BLaER1 (cell line): ENCODE data around the gene ST3GAL3.

Experiments used
- H3K27ac ChIP-seq: shearing (Covaris generic); formaldehyde crosslinking; 2 replicates; pipeline ENCODE4 v1.8.1; 2022
- H3K27me3 ChIP-seq: shearing (Covaris generic); formaldehyde crosslinking; 2 replicates; pipeline ENCODE4 v1.8.1; 2022
- H3K36me3 ChIP-seq: shearing (Covaris generic); formaldehyde crosslinking; 2 replicates; pipeline ENCODE4 v1.8.1; 2022
- H3K4me1 ChIP-seq: shearing (Covaris generic); formaldehyde crosslinking; 2 replicates; pipeline ENCODE4 v1.8.1; 2022
- H3K4me2 ChIP-seq: shearing (Covaris generic); formaldehyde crosslinking; 2 replicates; pipeline ENCODE4 v1.8.1; 2022
- H3K4me3 ChIP-seq: shearing (Covaris generic); formaldehyde crosslinking; 2 replicates; pipeline ENCODE4 v1.8.1; 2022
- H3K9ac ChIP-seq: shearing (Covaris generic); formaldehyde crosslinking; 2 replicates; pipeline ENCODE4 v1.8.1; 2022
- H3K9me3 ChIP-seq: shearing (Covaris generic); formaldehyde crosslinking; 2 replicates; pipeline ENCODE4 v1.8.1; 2022
- H4K20me1 ChIP-seq: shearing (Covaris generic); formaldehyde crosslinking; 2 replicates; pipeline ENCODE4 v1.8.1; 2022
- Cebpa-rat ChIP-seq: shearing (Covaris generic); IDR thresholded peaks from 2 replicates; pipeline ENCODE4 v1.8.1; 2022

ST3GAL3 gene

GRCh38 chr1:43930168-43930948 is 223.0 kb downstream of the ST3GAL3 start:
- no peak for TF ChIP-seq Cebpa-rat
- H3K36me3 ChIP-seq: peaks cover 29% of the 10 kb centered on the region
- H3K4me1 ChIP-seq: peaks cover 36% of the 10 kb centered on the region
- H4K20me1 ChIP-seq: peaks cover 19% of the 10 kb centered on the region
- H3K27ac ChIP-seq: no peak overlapping the region
- no peak overlapping the region for H3K4me2 ChIP-seq
- H3K27me3 ChIP-seq: peaks cover 35% of the 10 kb centered on the region
- no peak overlapping the region for H3K9ac ChIP-seq
- H3K9me3 ChIP-seq: no peaks in the 10 kb centered on the region
- H3K4me3 ChIP-seq: no peak overlapping the region

DNA sequence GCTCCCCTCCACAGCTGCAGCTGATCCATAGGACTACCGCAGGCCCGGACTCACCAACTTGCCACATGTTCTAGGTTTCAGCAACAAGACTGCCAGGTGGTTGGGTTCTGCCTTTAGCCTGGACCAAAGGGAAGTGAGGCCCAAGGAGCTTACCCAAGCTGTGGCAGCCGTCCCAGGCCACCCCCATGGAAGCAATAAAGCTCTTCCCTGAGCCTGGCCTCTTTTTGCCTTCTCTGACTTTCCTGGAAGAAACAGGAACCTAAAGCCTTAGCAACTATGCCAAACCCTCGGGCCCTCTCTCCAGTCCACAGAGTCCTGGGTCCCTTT is 223.6 kb downstream of the ST3GAL3 start:
- H3K9ac ChIP-seq: no peak overlapping the region
- H4K20me1 ChIP-seq: peaks cover 24% of the 10 kb centered on the region
- no peak for TF ChIP-seq Cebpa-rat
- peaks cover 41% of the 10 kb centered on the region for H3K27me3 ChIP-seq
- no peak overlapping the region for H3K27ac ChIP-seq
- H3K36me3 ChIP-seq: peaks cover 23% of the 10 kb centered on the region
- H3K9me3 ChIP-seq: no peaks in the 10 kb centered on the region
- H3K4me1 ChIP-seq: peaks cover 39% of the 10 kb centered on the region
- H3K4me2 ChIP-seq: no peak overlapping the region
- H3K4me3 ChIP-seq: no peak overlapping the region

GRCh38 chr1:43931711-43932660 is 224.7 kb downstream of the ST3GAL3 start:
- peaks cover 32% of the 10 kb centered on the region for H4K20me1 ChIP-seq
- no peak for TF ChIP-seq Cebpa-rat
- H3K9ac ChIP-seq: no peak overlapping the region; the same call in 1 of the 2 replicates
- H3K27me3 ChIP-seq: peaks cover 51% of the 10 kb centered on the region
- H3K36me3 ChIP-seq: peaks cover 16% of the 10 kb centered on the region
- H3K4me3 ChIP-seq: no peak overlapping the region
- peaks cover 47% of the 10 kb centered on the region for H3K4me1 ChIP-seq
- H3K9me3 ChIP-seq: no peaks in the 10 kb centered on the region
- H3K4me2 ChIP-seq: peak overlapping the region; percentile 71
- H3K27ac ChIP-seq: no peak overlapping the region; the same call in 1 of the 2 replicates

DNA sequence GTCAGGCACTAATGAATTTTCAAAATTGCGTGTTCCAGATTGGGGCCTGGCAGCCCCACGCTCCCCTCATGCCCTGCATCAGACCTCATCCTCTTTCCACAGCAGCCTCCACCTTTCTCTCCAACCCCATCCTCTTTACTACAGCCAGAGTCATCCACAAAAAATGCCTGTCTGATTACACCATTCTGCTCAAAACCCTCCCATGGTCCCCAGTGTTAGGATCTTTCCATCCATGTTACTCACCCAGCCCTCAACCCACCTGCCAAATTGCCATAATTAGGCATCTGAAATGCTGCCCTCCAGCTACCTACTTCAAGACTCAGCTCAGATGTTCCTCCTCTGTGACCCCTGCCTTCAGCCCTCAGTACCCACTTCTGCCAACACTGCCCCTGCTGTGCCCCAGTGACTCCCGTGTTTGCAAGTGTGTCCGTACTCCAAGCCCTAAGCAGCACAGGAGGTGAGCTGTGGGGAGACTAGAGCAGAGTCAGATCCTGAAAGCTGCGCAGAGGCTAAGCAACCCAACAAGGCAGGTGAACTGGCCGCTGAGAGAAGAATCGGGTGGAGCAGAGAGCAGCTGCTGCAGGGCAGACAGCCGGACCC is 225.6 kb downstream of the ST3GAL3 start:
- Histone ChIP-seq H3K27me3 (peaks cover 60% of the 10 kb centered on the region), H3K27ac (no peak overlapping the region), H3K4me2 (peak overlapping the region; percentile 71), H3K9me3 (no peaks in the 10 kb centered on the region), H3K9ac (no peak overlapping the region), H3K4me1 (peaks cover 47% of the 10 kb centered on the region), H4K20me1 (peaks cover 41% of the 10 kb centered on the region), H3K4me3 (no peak overlapping the region), H3K36me3 (peaks cover 22% of the 10 kb centered on the region)
- no peak for TF ChIP-seq Cebpa-rat

GRCh38 chr1:43933386-43934100 is 226.2 kb downstream of the ST3GAL3 start, which contains the start of gene ARTN:
Gene ARTN, plus strand, starts transcription at chr1:43933801. Its CDS starts 1,856 bp downstream, at chr1:43935657.
- Histone ChIP-seq H3K9ac (0 out of 2 replicates have a peak within 1 kb of the TSS, but pooled peaks have one; percentile 33), H3K27me3 (peaks cover 65% of the 10 kb centered on the region), H3K4me3 (peak within 1 kb of the TSS; percentile 43; the same call in 1 of the 2 replicates), H3K4me1 (peaks cover 47% of the 10 kb centered on the region), H3K9me3 (no peaks in the 10 kb centered on the region), H3K36me3 (peaks cover 28% of the 10 kb centered on the region), H3K4me2 (peak within 1 kb of the TSS; percentile 71), H4K20me1 (peaks cover 47% of the 10 kb centered on the region), H3K27ac (no peak within 1 kb of the TSS)
- no peak for TF ChIP-seq Cebpa-rat

DNA sequence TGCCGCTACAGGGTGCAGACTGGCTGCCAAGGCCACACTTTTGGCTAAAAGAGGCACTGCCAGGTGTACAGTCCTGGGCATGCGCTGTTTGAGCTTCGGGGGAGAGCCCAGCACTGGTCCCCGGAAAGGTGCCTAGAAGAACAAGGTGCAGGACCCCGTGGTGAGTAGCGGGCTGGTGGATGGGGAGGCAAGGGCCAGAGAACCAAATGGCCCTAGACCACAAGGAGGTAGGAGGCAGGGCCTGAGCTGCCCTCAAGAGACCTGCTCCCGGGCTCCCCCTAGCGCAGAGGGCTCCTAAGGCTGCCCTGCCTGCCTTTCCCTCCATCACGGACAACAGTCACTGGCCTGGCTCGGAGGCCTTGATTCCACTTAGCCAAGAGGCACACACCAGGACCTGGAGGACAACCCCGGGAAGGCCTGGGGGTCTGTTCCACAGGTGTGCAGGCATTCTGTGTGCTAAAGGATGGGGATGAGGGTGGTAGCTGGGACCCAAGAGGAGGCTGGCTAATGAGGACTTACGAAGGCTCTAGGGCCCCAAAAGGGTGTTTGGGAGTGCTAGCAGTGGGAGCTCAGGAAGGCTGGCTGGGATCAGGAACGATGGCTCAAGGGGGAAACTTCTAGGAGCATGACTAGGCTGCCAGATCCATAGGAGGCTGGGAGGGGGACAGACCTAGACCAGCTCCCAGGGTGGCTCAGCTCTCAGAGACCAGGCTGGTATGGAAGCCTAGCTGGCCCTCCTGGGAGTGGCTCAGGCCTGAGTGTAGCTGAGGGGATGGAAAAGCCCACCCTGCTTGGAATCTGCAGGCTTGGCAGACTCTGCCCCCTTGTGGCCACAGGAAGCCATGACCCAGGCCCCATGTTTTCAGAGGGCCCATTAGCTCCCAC is 227.0 kb downstream of the ST3GAL3 start:
- Histone ChIP-seq H3K4me3 (no peak overlapping the region), H4K20me1 (peaks cover 51% of the 10 kb centered on the region), H3K36me3 (peaks cover 31% of the 10 kb centered on the region), H3K9ac (no peak overlapping the region), H3K27me3 (peaks cover 65% of the 10 kb centered on the region), H3K27ac (no peak overlapping the region), H3K4me1 (peaks cover 47% of the 10 kb centered on the region), H3K9me3 (no peaks in the 10 kb centered on the region), H3K4me2 (peak overlapping the region; percentile 71)
- no peak for TF ChIP-seq Cebpa-rat

GRCh38 chr1:43934986-43935324 is 227.6 kb downstream of the ST3GAL3 start:
- Histone ChIP-seq H3K36me3 (peaks cover 26% of the 10 kb centered on the region), H3K27ac (no peak overlapping the region), H3K4me2 (no peak overlapping the region), H3K27me3 (peaks cover 65% of the 10 kb centered on the region), H3K9ac (no peak overlapping the region), H3K4me1 (peaks cover 47% of the 10 kb centered on the region), H4K20me1 (peaks cover 51% of the 10 kb centered on the region), H3K4me3 (no peak overlapping the region), H3K9me3 (no peaks in the 10 kb centered on the region)
- TF ChIP-seq Cebpa-rat: no peak

- Histone ChIP-seq H3K4me3 (peak overlapping the region; percentile 66), H3K4me1 (peaks cover 47% of the 10 kb centered on the region)
Measured at GRCh38 chr1:43935711-43936427, 228.5 kb downstream of the ST3GAL3 start.

More at GRCh38 chr1:43935711-43936427, 228.5 kb downstream of the ST3GAL3 start:
- Histone ChIP-seq H4K20me1 (peaks cover 51% of the 10 kb centered on the region), H3K9me3 (no peaks in the 10 kb centered on the region), H3K9ac (no peak overlapping the region), H3K27ac (no peak overlapping the region), H3K27me3 (peaks cover 65% of the 10 kb centered on the region), H3K36me3 (peaks cover 18% of the 10 kb centered on the region; the same call in 1 of the 2 replicates), H3K4me2 (peak overlapping the region; percentile 83)
- TF ChIP-seq Cebpa-rat: no peak
